Measurements from ENCODE around the gene THEM5. TPM values are rescaled to one million over a fixed set of nuclear protein-coding genes. Genes with fewer than 3 reads are reported as not detected.
A peak's percentile ranks its signal among the peaks of the same experiment; 100 is the strongest.

Gene THEM5
- total RNA-seq, 4 donors from 2014 or later, result not detected

DNA sequence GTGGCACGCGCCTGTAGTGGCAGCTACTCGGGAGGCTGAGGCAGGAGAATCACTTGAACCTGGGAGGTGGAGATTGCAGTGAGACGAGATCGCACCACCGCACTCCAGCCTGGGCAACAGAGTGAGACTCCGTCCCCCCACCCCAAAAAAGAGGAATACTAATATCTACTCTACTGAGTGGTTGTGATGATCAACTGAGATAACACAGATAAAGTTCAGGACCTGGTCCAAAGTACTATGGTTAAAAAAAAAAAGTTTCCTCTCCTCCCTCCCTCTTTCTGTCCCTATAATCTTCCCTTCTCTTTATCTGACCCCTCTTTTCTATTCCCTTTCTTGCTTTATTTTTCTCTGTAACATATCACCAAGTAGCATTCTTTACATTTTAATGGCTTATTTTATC is 17.9 kb downstream of the THEM5 start:
- H3K4me3 ChIP-seq, result no peak overlapping the region
- no peaks in the 10 kb centered on the region for H3K36me3 ChIP-seq
- no peaks in the 10 kb centered on the region for H3K9me3 ChIP-seq
- no peaks in the 10 kb centered on the region for H3K27me3 ChIP-seq
- TF ChIP-seq, protein P1, sequence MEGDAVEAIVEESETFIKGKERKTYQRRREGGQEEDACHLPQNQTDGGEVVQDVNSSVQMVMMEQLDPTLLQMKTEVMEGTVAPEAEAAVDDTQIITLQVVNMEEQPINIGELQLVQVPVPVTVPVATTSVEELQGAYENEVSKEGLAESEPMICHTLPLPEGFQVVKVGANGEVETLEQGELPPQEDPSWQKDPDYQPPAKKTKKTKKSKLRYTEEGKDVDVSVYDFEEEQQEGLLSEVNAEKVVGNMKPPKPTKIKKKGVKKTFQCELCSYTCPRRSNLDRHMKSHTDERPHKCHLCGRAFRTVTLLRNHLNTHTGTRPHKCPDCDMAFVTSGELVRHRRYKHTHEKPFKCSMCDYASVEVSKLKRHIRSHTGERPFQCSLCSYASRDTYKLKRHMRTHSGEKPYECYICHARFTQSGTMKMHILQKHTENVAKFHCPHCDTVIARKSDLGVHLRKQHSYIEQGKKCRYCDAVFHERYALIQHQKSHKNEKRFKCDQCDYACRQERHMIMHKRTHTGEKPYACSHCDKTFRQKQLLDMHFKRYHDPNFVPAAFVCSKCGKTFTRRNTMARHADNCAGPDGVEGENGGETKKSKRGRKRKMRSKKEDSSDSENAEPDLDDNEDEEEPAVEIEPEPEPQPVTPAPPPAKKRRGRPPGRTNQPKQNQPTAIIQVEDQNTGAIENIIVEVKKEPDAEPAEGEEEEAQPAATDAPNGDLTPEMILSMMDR (IDR thresholded peaks at IDR 0.05), result no peak
- no peak for TF ChIP-seq POLR2A (IDR thresholded peaks at IDR 0.05)
- no peak for DNase-seq
- H3K27ac ChIP-seq, result no peak overlapping the region
- H3K4me1 ChIP-seq, result peaks cover 0 to 69% (median 12%) of the 10 kb centered on the region in 4 donors

DNA sequence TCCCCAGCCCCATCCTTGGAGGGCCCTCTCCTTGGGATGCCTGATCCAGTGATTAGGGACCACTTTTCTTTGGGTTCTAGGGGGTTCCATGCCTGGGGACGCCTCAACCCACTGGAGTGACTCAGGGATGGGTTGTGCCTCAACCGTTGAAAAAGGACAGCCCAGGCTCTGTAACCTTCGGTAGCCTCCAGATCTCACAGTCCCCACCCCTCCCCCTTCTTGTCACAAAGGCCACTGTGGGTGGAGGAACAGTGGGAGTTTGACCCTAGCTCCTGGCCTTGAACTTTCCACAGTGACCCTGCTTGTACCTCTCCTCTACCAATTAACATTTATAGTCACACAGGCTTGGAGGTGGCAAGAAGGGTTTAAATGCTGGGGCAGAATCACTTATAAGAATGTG is 19.3 kb downstream of the THEM5 start:
- TF ChIP-seq POLR2A (IDR thresholded peaks at IDR 0.05), result no peak
- TF ChIP-seq, protein P1 (IDR thresholded peaks at IDR 0.05), result no peak
- Histone ChIP-seq H3K27ac (peak overlapping the region in 1 of 4 donors; percentile 6), H3K4me1 (peaks cover 0 to 69% (median 12%) of the 10 kb centered on the region in 4 donors), H3K27me3 (no peaks in the 10 kb centered on the region), H3K36me3 (no peaks in the 10 kb centered on the region), H3K4me3 (no peak overlapping the region), H3K9me3 (no peaks in the 10 kb centered on the region)
- no peak for DNase-seq

DNA sequence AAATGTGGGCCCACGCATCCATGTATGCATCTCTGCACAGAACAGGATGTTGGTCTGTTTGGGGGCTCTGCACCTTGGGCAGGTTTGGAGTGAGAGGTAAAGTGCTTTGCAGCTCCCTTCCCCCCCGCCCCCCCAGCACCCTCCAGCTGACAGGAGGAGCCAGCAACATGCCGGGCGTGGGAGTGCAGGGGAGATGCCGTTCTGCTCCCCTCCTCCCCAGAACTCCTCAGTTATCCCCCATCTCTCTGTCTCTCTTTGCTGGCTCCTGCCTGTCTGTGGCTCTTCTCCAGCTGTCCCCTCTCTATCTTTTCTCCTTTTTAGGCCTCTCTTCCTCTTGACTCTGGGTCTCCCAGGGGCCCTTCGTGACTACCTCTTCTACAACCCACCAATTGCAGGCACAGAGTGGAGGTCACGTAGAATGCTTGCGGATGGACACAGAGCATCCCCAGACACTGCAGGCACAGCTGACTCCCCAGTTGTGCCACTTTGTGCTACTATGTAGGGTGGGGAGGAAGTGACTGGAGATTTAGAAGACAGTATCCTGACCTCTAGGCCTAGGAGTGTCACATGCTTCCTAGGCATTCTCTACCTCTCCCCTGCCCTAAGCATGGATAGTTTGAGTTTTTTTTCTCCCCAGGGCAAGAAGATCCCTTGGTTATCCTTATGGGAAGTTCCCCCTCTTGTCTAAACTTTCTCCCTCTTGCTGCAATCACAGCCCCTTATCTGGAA is 20.2 kb downstream of the THEM5 start:
- H3K4me1 ChIP-seq, result peaks cover 0 to 60% (median 7%) of the 10 kb centered on the region in 4 donors

DNA sequence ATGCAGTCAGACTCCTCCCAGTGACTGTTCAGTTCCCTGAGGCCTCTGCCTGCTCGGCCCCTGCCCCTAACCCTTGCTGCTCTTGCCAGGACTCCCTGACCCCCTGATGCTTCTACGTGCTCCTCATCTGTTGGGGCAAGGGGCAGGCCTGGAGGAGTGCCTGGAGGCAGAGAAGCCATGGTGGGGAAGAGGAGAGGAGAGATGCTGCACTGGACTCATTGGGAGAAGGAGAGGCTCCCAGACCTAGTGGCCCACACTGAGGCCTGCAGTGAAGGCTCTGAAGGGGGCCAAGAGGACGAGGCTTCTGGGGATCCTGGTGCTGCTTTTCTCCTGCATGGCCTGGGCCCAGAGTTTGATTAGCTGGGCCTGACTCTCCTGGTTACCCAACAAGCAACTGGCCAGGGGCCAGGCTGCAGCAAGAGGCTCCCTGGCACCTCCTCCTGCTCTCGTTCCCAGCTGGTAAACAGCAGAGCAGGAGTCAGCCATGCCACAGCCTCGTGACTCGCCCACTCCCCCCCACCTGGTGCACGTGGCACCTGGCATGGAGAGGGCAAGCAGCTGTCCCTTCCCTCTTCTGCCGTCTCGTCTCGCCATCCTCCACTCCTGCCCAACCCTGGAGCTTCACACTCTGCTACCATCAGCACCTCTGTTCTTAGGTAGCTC is 21.1 kb downstream of the THEM5 start:
- DNase-seq, result peak in 2 of 3 donors; percentile 90 to 92
- Histone ChIP-seq H3K4me3 (peak overlapping the region in 2 of 4 donors; percentile 45 to 67), H3K27ac (peak overlapping the region in 2 of 4 donors; percentile 14 to 95), H3K36me3 (no peaks in the 10 kb centered on the region), H3K9me3 (no peaks in the 10 kb centered on the region), H3K27me3 (no peaks in the 10 kb centered on the region), H3K4me1 (peaks cover 0 to 53% (median 4%) of the 10 kb centered on the region in 4 donors)
- TF ChIP-seq POLR2A (IDR thresholded peaks at IDR 0.05), result peak in 1 of 2 donors; percentile 28
- TF ChIP-seq, protein P1 (IDR thresholded peaks at IDR 0.05), result no peak

More for the DNA sequence above, 20.2 kb downstream of the THEM5 start:
- no peaks in the 10 kb centered on the region for H3K9me3 ChIP-seq
- no peak for DNase-seq
- no peaks in the 10 kb centered on the region for H3K36me3 ChIP-seq
- no peaks in the 10 kb centered on the region for H3K27me3 ChIP-seq
- peak overlapping the region in 2 of 4 donors; percentile 27 to 36 for H3K4me3 ChIP-seq
- peak overlapping the region in 1 of 4 donors; percentile 95 for H3K27ac ChIP-seq
- TF ChIP-seq, protein P1 (IDR thresholded peaks at IDR 0.05), result no peak
- no peak for TF ChIP-seq POLR2A (IDR thresholded peaks at IDR 0.05)

DNA sequence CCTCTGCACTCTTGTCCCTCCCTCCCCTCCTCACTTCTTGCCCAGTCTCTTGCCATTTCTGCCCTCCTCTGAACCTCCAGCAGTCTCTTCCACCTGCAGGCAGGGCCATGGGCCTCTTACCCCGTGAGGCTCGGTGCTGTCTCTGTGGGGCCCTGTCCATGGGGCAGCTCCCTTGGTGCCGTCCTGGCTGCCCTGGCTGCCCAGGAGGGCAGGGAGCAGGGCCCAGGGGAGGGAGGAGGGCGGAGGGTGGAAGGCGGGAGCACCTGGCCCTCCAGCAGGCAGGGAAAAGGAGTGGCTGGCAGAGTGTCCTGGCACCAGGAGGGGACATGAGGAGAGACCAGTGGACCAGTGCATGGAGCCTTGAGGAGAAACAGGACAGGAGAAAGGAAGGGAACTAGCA is 21.9 kb downstream of the THEM5 start, which contains the start of gene RORC:
RORC (minus strand) TSS at position 198 of the 400 bp plus-strand sequence; CDS start at position 160, 38 bp downstream.
- H3K27me3 ChIP-seq, result no peaks in the 10 kb centered on the region
- no peaks in the 10 kb centered on the region for H3K36me3 ChIP-seq
- H3K4me3 ChIP-seq, result peak within 1 kb of the TSS in 3 of 4 donors; percentile 29 to 67 (median 45)
- peaks cover 0 to 45% (median 3%) of the 10 kb centered on the region in 4 donors for H3K4me1 ChIP-seq
- H3K27ac ChIP-seq, result peak within 1 kb of the TSS in 3 of 4 donors; percentile 78 to 95 (median 81)
- peak in 2 of 3 donors; percentile 82 to 87 for DNase-seq
- H3K9me3 ChIP-seq, result no peaks in the 10 kb centered on the region
- TF ChIP-seq, protein P1 (IDR thresholded peaks at IDR 0.05), result no peak
- TF ChIP-seq POLR2A (IDR thresholded peaks at IDR 0.05), result peak; percentile 91 to 96

Data from Peyer's patch (tissue), 4 donors.